ENCODE measurements around the gene GYS2.

GRCh38 chr12:21545557-21545956 lies 59.1 kb downstream of the GYS2 start:
- TF ChIP-seq CTCF (IDR thresholded peaks at IDR 0.05) (no peak), EP300 (IDR thresholded peaks at IDR 0.05) (no peak), POLR2A (IDR thresholded peaks at IDR 0.05) (no peak)
